ENCODE results near the gene MCC. TPM values are rescaled to one million over a fixed set of nuclear protein-coding genes. Genes with fewer than 3 reads are reported as not detected.

MCC gene
- total RNA-seq, 4 donors from 2014 or later = 57.7 to 91.5 (median 76.0) TPM

DNA sequence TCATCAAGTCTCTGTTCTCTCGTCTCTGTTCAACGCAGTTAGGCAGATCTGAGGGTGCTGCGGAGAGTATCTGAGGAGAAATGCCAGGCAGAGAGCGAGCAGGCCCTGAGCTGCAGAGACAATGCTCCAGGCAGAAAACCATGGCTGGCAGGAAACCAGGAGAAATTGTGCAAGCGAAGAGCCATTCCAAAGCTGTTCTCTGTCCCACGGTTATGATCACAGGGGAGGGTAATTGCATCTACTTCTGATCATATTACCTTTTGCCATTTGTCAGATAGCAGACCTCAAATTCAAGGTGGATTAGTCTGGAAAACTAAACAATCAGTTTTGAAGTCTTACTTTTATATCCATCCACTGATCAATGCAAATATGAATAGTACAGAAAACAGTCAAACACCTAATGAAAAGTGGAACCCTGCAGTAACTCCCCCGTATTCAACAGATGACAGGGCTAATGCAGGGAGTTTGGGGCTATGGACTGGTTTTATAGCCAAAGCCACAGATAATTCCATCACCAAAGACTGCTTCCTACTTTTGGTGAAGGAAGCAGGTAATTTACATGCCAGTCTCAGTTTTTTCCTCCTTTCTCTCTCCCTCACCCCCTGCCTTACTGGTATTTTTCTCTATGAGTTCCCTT lies 283.6 kb downstream of the MCC start:
- H3K4me3 ChIP-seq (ENCODE audit: low read depth, poor library complexity, severe bottlenecking) = no peak overlapping the region
- TF ChIP-seq POLR2A (IDR thresholded peaks at IDR 0.05) = no peak
- TF ChIP-seq, protein P1, sequence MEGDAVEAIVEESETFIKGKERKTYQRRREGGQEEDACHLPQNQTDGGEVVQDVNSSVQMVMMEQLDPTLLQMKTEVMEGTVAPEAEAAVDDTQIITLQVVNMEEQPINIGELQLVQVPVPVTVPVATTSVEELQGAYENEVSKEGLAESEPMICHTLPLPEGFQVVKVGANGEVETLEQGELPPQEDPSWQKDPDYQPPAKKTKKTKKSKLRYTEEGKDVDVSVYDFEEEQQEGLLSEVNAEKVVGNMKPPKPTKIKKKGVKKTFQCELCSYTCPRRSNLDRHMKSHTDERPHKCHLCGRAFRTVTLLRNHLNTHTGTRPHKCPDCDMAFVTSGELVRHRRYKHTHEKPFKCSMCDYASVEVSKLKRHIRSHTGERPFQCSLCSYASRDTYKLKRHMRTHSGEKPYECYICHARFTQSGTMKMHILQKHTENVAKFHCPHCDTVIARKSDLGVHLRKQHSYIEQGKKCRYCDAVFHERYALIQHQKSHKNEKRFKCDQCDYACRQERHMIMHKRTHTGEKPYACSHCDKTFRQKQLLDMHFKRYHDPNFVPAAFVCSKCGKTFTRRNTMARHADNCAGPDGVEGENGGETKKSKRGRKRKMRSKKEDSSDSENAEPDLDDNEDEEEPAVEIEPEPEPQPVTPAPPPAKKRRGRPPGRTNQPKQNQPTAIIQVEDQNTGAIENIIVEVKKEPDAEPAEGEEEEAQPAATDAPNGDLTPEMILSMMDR (IDR thresholded peaks at IDR 0.05) = no peak
- peak; percentile 81 to 94 for DNase-seq (ENCODE audit: low spot score in 2 of 2)
- intact Hi-C loops (cut with DNase I; ENCODE audit: low total_unique reads) = no loop called here
- 40 to 41% methylated on average over 7 of the region's 7 CpGs for WGBS, 2 donors

DNA sequence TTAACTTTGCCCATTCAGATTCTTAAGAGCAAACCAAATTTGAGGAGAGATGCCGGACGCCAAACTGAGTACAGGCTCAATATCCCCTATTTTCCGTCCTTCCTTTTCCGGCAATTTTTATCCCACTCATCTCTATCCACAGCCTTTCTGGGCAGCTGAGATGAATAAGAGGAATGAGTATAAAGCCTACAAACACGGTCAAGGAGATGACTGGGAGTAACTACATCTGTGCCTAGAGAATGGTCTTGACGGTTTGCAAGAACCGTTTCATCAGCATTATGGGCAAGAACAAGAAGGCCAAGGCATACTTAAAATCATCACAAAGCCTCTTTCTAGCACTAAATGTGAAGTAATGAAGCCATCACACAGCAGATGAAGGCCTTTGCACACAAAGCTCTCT lies 284.3 kb downstream of the MCC start:
- TF ChIP-seq, protein P1 (IDR thresholded peaks at IDR 0.05) = no peak
- TF ChIP-seq POLR2A (IDR thresholded peaks at IDR 0.05) = no peak
- 75 to 79% methylated on average over 7 of the region's 7 CpGs for WGBS, 2 donors
- no peak for DNase-seq (ENCODE audit: low spot score in 2 of 2)
- intact Hi-C loops (cut with DNase I; ENCODE audit: low total_unique reads) = no loop called here
- no peak overlapping the region for H3K4me3 ChIP-seq (ENCODE audit: low read depth, poor library complexity, severe bottlenecking)

DNA sequence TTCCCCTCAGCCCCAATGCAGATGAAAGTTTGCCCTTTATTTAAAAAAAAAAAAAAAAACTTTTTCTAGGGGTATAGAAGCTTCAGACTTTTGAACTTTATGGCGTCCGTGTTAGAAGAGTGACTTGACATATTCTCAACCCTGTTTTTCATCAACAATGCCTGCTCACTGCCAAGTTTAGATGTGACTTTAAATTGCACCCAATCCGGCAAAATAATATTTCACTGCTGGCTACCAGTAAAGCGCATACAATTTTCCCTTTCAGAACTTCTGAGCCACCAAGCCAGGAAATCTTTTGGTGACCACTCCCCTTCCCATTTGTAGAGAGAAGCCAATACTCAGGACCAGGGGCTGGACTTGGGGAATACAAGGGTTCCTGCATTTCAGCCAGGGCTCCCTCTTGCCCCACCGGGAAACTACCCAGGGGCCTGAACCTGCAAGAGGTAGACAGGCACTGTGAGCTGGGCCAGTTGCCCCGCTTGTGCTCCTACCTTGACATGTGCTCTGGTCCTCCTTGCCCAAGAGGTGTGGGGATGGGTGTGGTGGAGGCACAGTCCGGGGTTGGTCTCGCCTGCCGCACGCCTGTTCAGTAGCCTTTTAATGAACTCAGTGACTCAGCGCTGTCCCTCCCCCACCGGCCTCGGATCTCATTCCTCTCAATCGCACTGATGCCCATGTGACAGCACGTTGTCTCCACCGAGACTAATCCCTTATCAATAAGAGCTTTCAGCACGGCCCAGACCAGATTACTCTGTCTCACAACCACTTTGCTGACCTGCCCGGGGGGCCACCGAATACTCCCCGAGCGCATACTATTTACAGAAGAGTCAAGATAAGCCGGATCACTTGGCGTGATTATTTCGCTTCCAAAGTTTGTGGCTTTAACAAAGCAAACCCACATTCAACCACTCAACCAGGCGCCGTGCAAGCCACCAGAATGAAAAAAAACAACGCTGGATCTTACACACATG lies 285.2 kb downstream of the MCC start:
- WGBS, 2 donors = 50 to 65% methylated on average over 27 of the region's 27 CpGs
- intact Hi-C loops (cut with DNase I; ENCODE audit: low total_unique reads) = no loop called here
- peak; percentile 59 to 90 for DNase-seq (ENCODE audit: low spot score in 2 of 2)
- no peak for TF ChIP-seq POLR2A (IDR thresholded peaks at IDR 0.05)
- TF ChIP-seq, protein P1 (IDR thresholded peaks at IDR 0.05) = no peak
- no peak overlapping the region for H3K4me3 ChIP-seq (ENCODE audit: low read depth, poor library complexity, severe bottlenecking)

DNA sequence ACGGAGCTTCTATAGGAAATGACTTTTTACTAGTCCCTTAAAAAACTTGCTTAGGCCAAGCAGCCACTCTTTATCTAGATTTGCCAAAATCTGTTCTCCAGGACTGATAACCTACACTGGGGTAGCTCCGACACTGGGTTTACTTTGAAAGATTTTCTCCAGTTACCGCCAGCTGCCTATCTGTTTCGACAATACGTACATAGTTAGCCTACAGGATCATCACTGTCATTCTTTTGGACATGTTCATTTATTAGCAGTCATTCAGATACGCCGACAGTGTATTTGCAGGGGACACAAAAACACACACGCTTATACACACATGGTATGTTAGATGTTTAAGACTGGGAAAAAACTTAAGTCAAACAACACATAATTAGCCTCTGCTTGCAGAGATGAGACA lies 286.0 kb downstream of the MCC start:
- WGBS, 2 donors = 89 to 91% methylated on average over 8 of the region's 8 CpGs
- intact Hi-C loops (cut with DNase I; ENCODE audit: low total_unique reads) = no loop called here
- no peak for DNase-seq (ENCODE audit: low spot score in 2 of 2)
- TF ChIP-seq, protein P1 (IDR thresholded peaks at IDR 0.05) = no peak
- TF ChIP-seq POLR2A (IDR thresholded peaks at IDR 0.05) = no peak
- no peak overlapping the region for H3K4me3 ChIP-seq (ENCODE audit: low read depth, poor library complexity, severe bottlenecking)

DNA sequence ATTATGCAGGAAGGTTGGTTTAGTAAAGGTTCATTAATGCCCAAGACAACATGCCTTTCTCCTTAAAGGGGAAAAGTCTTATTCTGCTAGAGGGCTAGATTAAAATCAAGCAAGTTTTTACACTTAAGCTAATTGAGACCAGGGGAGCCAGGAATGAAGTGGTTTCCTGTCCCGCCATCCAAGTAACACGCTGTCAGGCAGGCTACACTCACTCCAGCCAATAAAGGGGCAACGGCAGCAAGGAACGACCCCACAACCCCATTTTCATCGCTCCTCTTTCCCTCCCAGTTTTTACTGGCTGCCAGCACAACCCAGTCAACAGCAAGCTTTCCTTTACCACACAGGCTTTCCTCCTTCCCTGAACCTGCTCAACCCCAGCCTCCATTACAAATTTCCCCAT lies 286.5 kb downstream of the MCC start:
- TF ChIP-seq, protein P1 (IDR thresholded peaks at IDR 0.05) = no peak
- no peak for TF ChIP-seq POLR2A (IDR thresholded peaks at IDR 0.05)
- intact Hi-C loops (cut with DNase I; ENCODE audit: low total_unique reads) = no loop called here

More for the DNA sequence above, 286.5 kb downstream of the MCC start:
- DNase-seq (ENCODE audit: low spot score in 2 of 2) = no peak
- WGBS, 2 donors = 36 to 42% methylated on average over 5 of the region's 5 CpGs
- H3K4me3 ChIP-seq (ENCODE audit: low read depth, poor library complexity, severe bottlenecking) = no peak overlapping the region
